ENCODE measurements around the gene CAMK1D. TPM values are rescaled to one million over a fixed set of nuclear protein-coding genes. Genes with fewer than 3 reads are reported as not detected.

Gene CAMK1D
- total RNA-seq, 1 experiment from 2014 or later, result 10.2 TPM

- no peak overlapping the region for H3K27ac Mint-ChIP-seq
- CTCF ChIA-PET, result interaction anchor here (0.6 kb wide), 1 partner anchor 59 kb away, joined by 3 read pairs; no protein-coding TSS in a partner anchor
Measured at GRCh38 chr10:12841826-12842225, 492.5 kb downstream of the CAMK1D start.

DNA sequence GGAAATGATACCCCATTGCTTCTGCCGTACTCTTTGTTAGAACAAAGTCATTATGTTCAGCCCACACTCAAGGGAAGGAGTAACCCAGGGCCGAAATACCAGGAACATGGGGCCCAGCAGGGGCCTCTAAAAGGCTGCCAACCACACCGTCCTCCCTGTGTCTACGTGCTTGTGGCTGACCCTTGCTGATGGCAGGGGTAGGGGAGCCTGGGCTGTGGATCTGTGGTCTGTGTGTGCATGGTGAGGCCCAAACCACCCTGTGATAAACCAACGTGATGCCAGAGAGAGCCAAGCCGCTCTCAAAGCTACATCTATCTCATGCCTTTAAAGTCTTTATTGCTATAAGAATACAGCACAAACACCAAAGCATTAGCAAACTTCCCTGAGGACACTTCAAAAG, 493.0 kb downstream of the CAMK1D start:
- Mint-ChIP-seq H3K4me3 (no peak overlapping the region), H3K9me3 (no peaks in the 10 kb centered on the region), H3K27me3 (ENCODE audit: low read depth) (no peaks in the 10 kb centered on the region), H3K36me3 (no peaks in the 10 kb centered on the region), H3K27ac (no peak overlapping the region), H3K4me1 (peaks cover 14% of the 10 kb centered on the region)
- DNase-seq (ENCODE audit: low spot score) (no peak), ATAC-seq (no peak)
- ChIA-PET CTCF (no interaction called here), POLR2A (no interaction called here)
- TF ChIP-seq ELF4 (CRISPR knock-in tag; IDR thresholded peaks at IDR 0.05; ENCODE audit: low read depth) (no peak), ZNF532 (CRISPR knock-in tag; IDR thresholded peaks at IDR 0.05; ENCODE audit: borderline replicate concordance) (no peak), TEAD1 (CRISPR knock-in tag; IDR thresholded peaks at IDR 0.05) (no peak), PRRX2 (CRISPR knock-in tag; IDR thresholded peaks at IDR 0.05) (no peak), NFE2L1 (CRISPR knock-in tag; IDR thresholded peaks at IDR 0.05) (no peak), NR1H2 (CRISPR knock-in tag; IDR thresholded peaks at IDR 0.05) (no peak), ZNF232 (CRISPR knock-in tag; IDR thresholded peaks at IDR 0.05) (no peak)
- TF ChIP-seq, protein P1, sequence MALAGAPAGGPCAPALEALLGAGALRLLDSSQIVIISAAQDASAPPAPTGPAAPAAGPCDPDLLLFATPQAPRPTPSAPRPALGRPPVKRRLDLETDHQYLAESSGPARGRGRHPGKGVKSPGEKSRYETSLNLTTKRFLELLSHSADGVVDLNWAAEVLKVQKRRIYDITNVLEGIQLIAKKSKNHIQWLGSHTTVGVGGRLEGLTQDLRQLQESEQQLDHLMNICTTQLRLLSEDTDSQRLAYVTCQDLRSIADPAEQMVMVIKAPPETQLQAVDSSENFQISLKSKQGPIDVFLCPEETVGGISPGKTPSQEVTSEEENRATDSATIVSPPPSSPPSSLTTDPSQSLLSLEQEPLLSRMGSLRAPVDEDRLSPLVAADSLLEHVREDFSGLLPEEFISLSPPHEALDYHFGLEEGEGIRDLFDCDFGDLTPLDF (CRISPR knock-in tag; IDR thresholded peaks at IDR 0.05), result no peak
- TF ChIP-seq, protein P2, sequence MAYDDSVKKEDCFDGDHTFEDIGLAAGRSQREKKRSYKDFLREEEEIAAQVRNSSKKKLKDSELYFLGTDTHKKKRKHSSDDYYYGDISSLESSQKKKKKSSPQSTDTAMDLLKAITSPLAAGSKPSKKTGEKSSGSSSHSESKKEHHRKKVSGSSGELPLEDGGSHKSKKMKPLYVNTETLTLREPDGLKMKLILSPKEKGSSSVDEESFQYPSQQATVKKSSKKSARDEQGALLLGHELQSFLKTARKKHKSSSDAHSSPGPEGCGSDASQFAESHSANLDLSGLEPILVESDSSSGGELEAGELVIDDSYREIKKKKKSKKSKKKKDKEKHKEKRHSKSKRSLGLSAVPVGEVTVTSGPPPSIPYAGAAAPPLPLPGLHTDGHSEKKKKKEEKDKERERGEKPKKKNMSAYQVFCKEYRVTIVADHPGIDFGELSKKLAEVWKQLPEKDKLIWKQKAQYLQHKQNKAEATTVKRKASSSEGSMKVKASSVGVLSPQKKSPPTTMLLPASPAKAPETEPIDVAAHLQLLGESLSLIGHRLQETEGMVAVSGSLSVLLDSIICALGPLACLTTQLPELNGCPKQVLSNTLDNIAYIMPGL (CRISPR knock-in tag; IDR thresholded peaks at IDR 0.05), result no peak

More at GRCh38 chr10:12841826-12842225, 492.5 kb downstream of the CAMK1D start:
- Mint-ChIP-seq H3K9me3 (no peaks in the 10 kb centered on the region), H3K27me3 (ENCODE audit: low read depth) (no peaks in the 10 kb centered on the region), H3K36me3 (no peaks in the 10 kb centered on the region), H3K4me1 (peaks cover 14% of the 10 kb centered on the region), H3K4me3 (no peak overlapping the region)
- DNase-seq (ENCODE audit: low spot score) (no peak), ATAC-seq (no peak)
- POLR2A ChIA-PET, result no interaction called here
- no peak for TF ChIP-seq JAZF1 (CRISPR knock-in tag; IDR thresholded peaks at IDR 0.05)
- TF ChIP-seq ZNF423 (CRISPR knock-in tag; IDR thresholded peaks at IDR 0.05), result no peak
- TF ChIP-seq NR3C1 (CRISPR knock-in tag; conservative IDR thresholded peaks at IDR 0.05; ENCODE audit: low read depth), result no peak
- no peak for TF ChIP-seq SMAD4 (CRISPR knock-in tag; IDR thresholded peaks at IDR 0.05)
- TF ChIP-seq ZNF232 (CRISPR knock-in tag; IDR thresholded peaks at IDR 0.05), result no peak
- TF ChIP-seq TCF7 (CRISPR knock-in tag; IDR thresholded peaks at IDR 0.05; ENCODE audit: low read depth), result no peak
- TF ChIP-seq, protein P3, sequence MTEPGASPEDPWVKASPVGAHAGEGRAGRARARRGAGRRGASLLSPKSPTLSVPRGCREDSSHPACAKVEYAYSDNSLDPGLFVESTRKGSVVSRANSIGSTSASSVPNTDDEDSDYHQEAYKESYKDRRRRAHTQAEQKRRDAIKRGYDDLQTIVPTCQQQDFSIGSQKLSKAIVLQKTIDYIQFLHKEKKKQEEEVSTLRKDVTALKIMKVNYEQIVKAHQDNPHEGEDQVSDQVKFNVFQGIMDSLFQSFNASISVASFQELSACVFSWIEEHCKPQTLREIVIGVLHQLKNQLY (CRISPR knock-in tag; IDR thresholded peaks at IDR 0.05), result no peak
- TF ChIP-seq, protein P4, sequence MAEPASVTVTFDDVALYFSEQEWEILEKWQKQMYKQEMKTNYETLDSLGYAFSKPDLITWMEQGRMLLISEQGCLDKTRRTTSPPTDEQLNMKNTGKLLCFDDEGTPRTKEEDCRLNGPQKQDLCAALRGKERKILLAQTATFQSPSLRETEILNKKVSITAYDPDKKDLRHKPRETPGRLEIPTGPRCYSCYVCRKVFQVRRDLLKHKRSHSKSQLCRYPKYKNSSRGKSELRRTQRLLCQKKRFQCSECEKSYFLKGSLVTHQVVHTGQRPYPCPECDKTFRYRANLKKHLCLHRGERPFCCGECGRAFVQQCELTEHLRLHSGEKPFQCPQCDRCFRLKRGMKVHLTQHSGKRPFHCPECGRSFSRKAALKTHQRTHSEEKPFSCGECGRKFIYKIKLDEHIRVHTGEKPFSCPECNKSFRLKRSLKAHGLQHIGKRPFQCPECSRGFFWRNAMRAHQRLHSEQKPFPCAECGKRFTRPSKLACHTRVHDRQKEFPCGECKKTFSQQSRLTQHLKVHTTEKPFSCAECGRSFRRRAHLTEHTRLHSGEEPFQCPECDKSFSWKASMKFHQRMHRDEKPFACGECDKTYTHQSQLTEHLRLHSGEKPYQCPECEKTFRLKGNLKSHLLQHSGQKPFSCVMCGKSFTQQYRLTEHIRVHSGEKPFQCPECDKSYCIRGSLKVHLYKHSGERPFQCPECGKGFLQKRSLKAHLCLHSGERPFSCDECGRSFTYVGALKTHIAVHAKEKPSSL (CRISPR knock-in tag; conservative IDR thresholded peaks at IDR 0.05), result no peak
- no peak for TF ChIP-seq NFYB (CRISPR knock-in tag; conservative IDR thresholded peaks at IDR 0.05; ENCODE audit: low read depth)
- TF ChIP-seq ZNF532 (CRISPR knock-in tag; IDR thresholded peaks at IDR 0.05; ENCODE audit: borderline replicate concordance), result no peak
- TF ChIP-seq OVOL2 (CRISPR knock-in tag; IDR thresholded peaks at IDR 0.05; ENCODE audit: borderline replicate concordance), result no peak

Data from WTC11 (cell line).